H1 (cell line): Measurements from ENCODE around the gene ITSN1.
A peak's percentile ranks its signal among the peaks of the same experiment; 100 is the strongest.

ENCODE experiments used
- BACH1 ChIP-seq: IDR thresholded peaks from 2 replicates; pipeline ENCODE4 v1.6.1; 2012; ENCODE audit warnings: low read length, improper control_type of control experiment
- CHD1 ChIP-seq: IDR thresholded peaks from 2 replicates; pipeline ENCODE4 v1.6.1; 2012; ENCODE audit warnings: low read depth, low read length, improper control_type of control experiment
- CREB1 ChIP-seq: IDR thresholded peaks from 2 replicates; pipeline ENCODE4 v1.6.1; 2012; ENCODE audit warnings: inconsistent platforms
- CTCF ChIP-seq, 3 experiments: IDR thresholded peaks; 1 replicate in 2 of 3; 2 replicates in 1 of 3; pipeline versions ENCODE4 v1.5.1 to v1.6.1; 2011; ENCODE audit warnings: low read length in 3 of 3, mild to moderate bottlenecking in 3 of 3, inconsistent platforms in 2 of 3, low read depth in 1 of 3, moderate library complexity in 1 of 3; ENCODE audit not compliant: insufficient read depth in 1 of 3; ENCODE audit errors: control extremely low read depth in 1 of 3
- EP300 ChIP-seq, 2 experiments: IDR thresholded peaks; 1 replicate in 1 of 2; 2 replicates in 1 of 2; pipeline ENCODE4 v1.6.1; 2011 to 2012; ENCODE audit warnings: low read depth in 2 of 2, low read length in 2 of 2, mild to moderate bottlenecking in 2 of 2, borderline replicate concordance in 1 of 2, inconsistent platforms in 1 of 2, moderate library complexity in 1 of 2
- EZH2 ChIP-seq: fragments of 200-600 bp; sonication (generic); IDR thresholded peaks from 2 replicates; pipeline ENCODE4 v1.7.1; 2012; ENCODE audit warnings: low read depth, mild to moderate bottlenecking, moderate library complexity, low read length, inconsistent platforms; ENCODE audit not compliant: severe bottlenecking
- FOSL1 ChIP-seq: IDR thresholded peaks from 2 replicates; pipeline ENCODE4 v1.6.1; 2011; ENCODE audit warnings: mild to moderate bottlenecking, low read depth, low read length, moderate library complexity; ENCODE audit not compliant: insufficient read depth
- JUN ChIP-seq: IDR thresholded peaks from 2 replicates; pipeline ENCODE4 v1.6.1; 2011; ENCODE audit warnings: low read depth, mild to moderate bottlenecking, improper control_type of control experiment, low read length
- POLR2A ChIP-seq, 2 experiments: IDR thresholded peaks; 1 replicate in 1 of 2; 2 replicates in 1 of 2; pipeline ENCODE4 v1.6.1; 2011; ENCODE audit warnings: low read depth in 2 of 2, low read length in 2 of 2, mild to moderate bottlenecking in 2 of 2; ENCODE audit errors: control extremely low read depth in 1 of 2
- POLR2AphosphoS5 ChIP-seq: IDR thresholded peaks from 2 replicates; pipeline ENCODE4 v1.6.1; 2011; ENCODE audit warnings: low read depth, low read length
- SP1 ChIP-seq: IDR thresholded peaks from 2 replicates; pipeline ENCODE4 v1.6.1; 2011; ENCODE audit warnings: low read depth, low read length
- SRF ChIP-seq: IDR thresholded peaks from 2 replicates; pipeline ENCODE4 v1.6.1; 2011; ENCODE audit warnings: mild to moderate bottlenecking, low read depth, low read length, moderate library complexity
- SUZ12 ChIP-seq: fragments of 200-600 bp; sonication (generic); IDR thresholded peaks from 2 replicates; pipeline ENCODE4 v1.6.1; 2012; ENCODE audit warnings: mild to moderate bottlenecking, inconsistent platforms, low read length, moderate library complexity, mixed read lengths
- TAF1 ChIP-seq: IDR thresholded peaks from 2 replicates; pipeline ENCODE4 v1.6.1; 2011; ENCODE audit warnings: mild to moderate bottlenecking, low read depth, low read length

- TF ChIP-seq CTCF (IDR thresholded peaks at IDR 0.05; ENCODE audit: control extremely low read depth in 1 of 3, insufficient read depth in 1 of 3, low read depth in 1 of 3, low read length in 3 of 3) (no peak), POLR2AphosphoS5 (no peak), TAF1 (no peak), POLR2A (IDR thresholded peaks at IDR 0.05; ENCODE audit: control extremely low read depth in 1 of 2, low read depth in 2 of 2, low read length in 2 of 2) (peak in 1 of 2 experiments; percentile 44; a peak in 1 of 3 replicates), JUN (no peak), FOSL1 (no peak), CREB1 (no peak), BACH1 (no peak), SUZ12 (no peak), SRF (no peak), EP300 (IDR thresholded peaks at IDR 0.05; ENCODE audit: borderline replicate concordance in 1 of 2, low read depth in 2 of 2, low read length in 2 of 2) (peak in 1 of 2 experiments; percentile 81; a peak in 2 of 3 replicates), CHD1 (no peak), SP1 (no peak), EZH2 (no peak)
Observed at GRCh38 chr21:33839167-33839716, 196.9 kb downstream of the ITSN1 start.
